Immature natural killer cell (primary cell): Measurements from ENCODE around the gene BAZ1A. TPM values are rescaled to one million over a fixed set of nuclear protein-coding genes. Genes with fewer than 3 reads are reported as not detected.
"Not testable (repeated sequence)": the region's sequence is repeated elsewhere in the genome, so short reads cannot be mapped to it uniquely, and the experiment has no call there.

Experiments used
- DNase-seq, 3 donors: peaks; one replicate each; pipeline ENCODE4 v3.0.0; 2022; ENCODE audit warnings: mixed read lengths in 1 of 3
- H3K27ac Mint-ChIP-seq, 6 donors: one replicate each; pipeline ENCODE4 v1.8.0; 2020; ENCODE audit warnings: mixed read lengths in 6 of 6, mild to moderate bottlenecking in 5 of 6, inconsistent platforms in 4 of 6, moderate library complexity in 3 of 6
- H3K27me3 Mint-ChIP-seq, 3 donors: one replicate each; pipeline ENCODE4 v1.8.0; 2020 to 2021; ENCODE audit warnings: low read depth in 3 of 3, mild to moderate bottlenecking in 3 of 3, mixed read lengths in 3 of 3, moderate library complexity in 3 of 3, inconsistent platforms in 1 of 3
- H3K36me3 Mint-ChIP-seq, 3 donors: one replicate each; pipeline ENCODE4 v1.8.0; 2020; ENCODE audit warnings: mixed read lengths in 3 of 3, inconsistent platforms in 2 of 3, mild to moderate bottlenecking in 2 of 3
- H3K4me1 Mint-ChIP-seq, 2 donors: one replicate each; pipeline ENCODE4 v1.8.0; 2020; ENCODE audit warnings: inconsistent platforms in 2 of 2, mild to moderate bottlenecking in 2 of 2, mixed read lengths in 2 of 2, moderate library complexity in 1 of 2
- H3K4me3 Mint-ChIP-seq, 5 donors: one replicate each; pipeline ENCODE4 v1.8.0; 2020; ENCODE audit warnings: mild to moderate bottlenecking in 5 of 5, mixed read lengths in 5 of 5, inconsistent platforms in 3 of 5, moderate library complexity in 3 of 5
- H3K9me3 Mint-ChIP-seq, 6 donors: one replicate each; pipeline ENCODE4 v1.8.0; 2020; ENCODE audit warnings: mild to moderate bottlenecking in 6 of 6, mixed read lengths in 6 of 6, inconsistent platforms in 4 of 6, moderate library complexity in 3 of 6
- polyA plus RNA-seq, 3 donors: library from polyadenylated mRNA; unstranded; fragments of 300-500 nt; fragmentation: Illumina TruSeq; gene quantifications; one replicate each; pipeline ENCODE4 v1.2.3, GENCODE V29; 2021

BAZ1A gene
- polyA plus RNA-seq, 3 donors from 2014 or later: 4.0 to 17.6 (median 8.3) TPM

DNA sequence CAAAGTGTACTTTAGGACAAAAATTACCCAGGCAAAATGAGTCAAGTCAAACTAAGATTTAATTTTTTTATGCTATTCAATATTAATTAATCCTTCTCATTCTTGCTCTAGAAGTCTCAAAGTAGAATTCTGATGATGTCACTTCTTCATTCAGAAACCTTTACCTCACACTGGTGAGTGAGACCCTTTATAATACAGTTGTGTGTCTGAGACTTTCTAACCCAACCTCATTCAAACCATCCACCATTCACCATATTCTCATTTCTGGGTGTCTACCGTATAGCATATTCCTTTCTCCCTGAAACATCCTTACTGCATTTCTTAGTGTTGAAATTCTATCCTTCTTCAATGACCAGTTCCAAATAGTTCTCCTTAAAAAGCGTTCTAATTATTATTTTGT, 119.9 kb downstream of the BAZ1A start:
- Mint-ChIP-seq H3K27me3 (peaks cover 0 to 2% (median 0%) of the 10 kb centered on the region in 3 donors), H3K9me3 (no peaks in the 10 kb centered on the region), H3K36me3 (peaks cover 0 to 27% (median 12%) of the 10 kb centered on the region in 3 donors), H3K4me3 (no peak overlapping the region), H3K4me1 (no peaks in the 10 kb centered on the region), H3K27ac (peak overlapping the region in 4 of 6 donors; percentile 1 to 58 (median 14))
- DNase-seq: no peak

DNA sequence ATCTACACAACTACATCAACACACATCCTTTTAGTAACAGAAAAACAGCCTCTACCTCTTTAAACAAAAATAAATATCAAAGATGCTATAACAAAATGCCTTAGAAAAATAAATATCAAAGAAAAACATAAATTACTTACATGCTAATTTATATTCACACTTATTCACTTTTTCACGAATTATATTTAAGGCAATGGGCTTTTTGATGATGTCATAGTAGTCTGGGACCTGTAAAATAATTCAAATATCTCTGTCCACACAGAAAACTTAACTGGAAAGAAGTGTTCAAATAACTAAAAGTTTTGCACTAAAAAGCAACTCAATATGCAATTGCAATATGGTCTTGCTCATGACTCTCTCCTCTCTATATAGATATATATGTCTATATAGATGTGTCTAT, 120.5 kb downstream of the BAZ1A start:
- no peak for DNase-seq
- Mint-ChIP-seq H3K27ac (peak overlapping the region in 4 of 6 donors; percentile 39 to 75 (median 46)), H3K27me3 (peaks cover 0 to 2% (median 0%) of the 10 kb centered on the region in 3 donors), H3K36me3 (peaks cover 0 to 23% (median 12%) of the 10 kb centered on the region in 3 donors), H3K4me1 (no peaks in the 10 kb centered on the region), H3K4me3 (no peak overlapping the region), H3K9me3 (no peaks in the 10 kb centered on the region)

DNA sequence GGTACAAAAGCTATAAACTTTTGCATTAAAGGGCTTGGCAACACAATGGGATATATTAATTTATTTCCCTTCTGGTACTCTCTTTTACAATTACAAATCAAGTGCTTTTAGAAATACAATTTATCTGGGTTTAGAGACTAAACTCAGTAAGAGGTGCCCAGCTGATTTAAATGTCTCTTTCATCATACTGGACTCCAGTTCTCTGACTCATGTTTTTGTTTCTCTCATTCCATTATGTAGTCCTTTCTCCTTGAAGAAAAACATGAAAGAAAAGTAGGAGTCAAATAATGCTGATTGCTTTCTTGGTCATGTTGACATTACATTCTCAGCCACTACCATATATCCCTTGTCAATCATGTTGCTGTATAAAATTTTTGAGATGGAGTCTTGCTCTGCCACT, 124.5 kb downstream of the BAZ1A start:
- Mint-ChIP-seq H3K4me1 (peaks cover 5 to 6% of the 10 kb centered on the region in 2 donors), H3K27ac (peak overlapping the region in 1 of 6 donors; percentile 32), H3K9me3 (no peaks in the 10 kb centered on the region), H3K4me3 (no peak overlapping the region), H3K36me3 (peaks cover 0 to 13% (median 9%) of the 10 kb centered on the region in 3 donors), H3K27me3 (peaks cover 0 to 2% (median 0%) of the 10 kb centered on the region in 3 donors)
- DNase-seq: no peak

DNA sequence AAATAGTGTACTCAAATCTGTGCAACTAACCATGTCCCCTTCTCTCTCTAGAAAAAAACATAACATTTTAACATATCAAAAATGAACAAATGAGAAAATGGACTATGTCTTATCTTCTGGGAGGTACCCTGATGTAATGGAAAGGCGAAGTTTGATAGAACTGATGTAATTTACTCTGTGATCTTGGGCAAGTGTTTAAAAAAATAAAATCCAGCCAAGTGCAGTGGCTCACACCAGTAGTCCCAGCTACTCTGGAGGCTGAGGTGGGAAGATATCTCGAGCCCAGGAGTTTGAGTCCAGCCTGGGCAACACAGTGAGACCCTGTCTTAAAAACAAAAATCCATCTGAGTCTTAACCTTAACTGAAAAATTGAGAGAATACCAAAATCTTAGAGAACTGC, 124.9 kb downstream of the BAZ1A start:
- Mint-ChIP-seq H3K4me3 (no peak overlapping the region), H3K27ac (peak overlapping the region in 1 of 6 donors; percentile 32), H3K9me3 (no peaks in the 10 kb centered on the region), H3K36me3 (peaks cover 0 to 10% (median 9%) of the 10 kb centered on the region in 3 donors), H3K4me1 (peaks cover 5 to 7% of the 10 kb centered on the region in 2 donors), H3K27me3 (peaks cover 0 to 2% (median 0%) of the 10 kb centered on the region in 3 donors)
- no peak for DNase-seq

DNA sequence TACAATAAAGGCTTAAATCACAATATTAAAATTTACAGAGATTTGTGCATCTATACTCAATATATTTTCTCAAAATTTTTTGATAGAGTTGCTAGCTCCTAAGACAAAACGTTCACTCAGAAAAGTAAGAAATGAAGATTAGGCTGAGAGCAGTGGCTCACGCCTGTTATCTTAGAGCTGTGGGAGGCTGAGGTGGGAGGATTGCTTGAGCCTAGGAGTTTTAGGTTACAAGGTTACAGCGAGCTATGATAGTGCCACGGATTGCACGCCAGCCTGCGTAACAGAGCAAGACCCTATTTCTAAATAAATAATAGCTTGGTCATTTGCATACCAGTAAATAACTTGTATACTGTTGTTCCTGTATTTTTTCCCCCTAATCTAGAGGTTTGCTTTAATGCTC, 125.8 kb downstream of the BAZ1A start:
- Mint-ChIP-seq H3K27ac (no peak overlapping the region), H3K9me3 (no peaks in the 10 kb centered on the region), H3K4me3 (no peak overlapping the region), H3K36me3 (peaks cover 0 to 10% (median 9%) of the 10 kb centered on the region in 3 donors), H3K4me1 (peaks cover 6 to 7% of the 10 kb centered on the region in 2 donors), H3K27me3 (peaks cover 0 to 2% (median 0%) of the 10 kb centered on the region in 3 donors)
- no peak for DNase-seq

DNA sequence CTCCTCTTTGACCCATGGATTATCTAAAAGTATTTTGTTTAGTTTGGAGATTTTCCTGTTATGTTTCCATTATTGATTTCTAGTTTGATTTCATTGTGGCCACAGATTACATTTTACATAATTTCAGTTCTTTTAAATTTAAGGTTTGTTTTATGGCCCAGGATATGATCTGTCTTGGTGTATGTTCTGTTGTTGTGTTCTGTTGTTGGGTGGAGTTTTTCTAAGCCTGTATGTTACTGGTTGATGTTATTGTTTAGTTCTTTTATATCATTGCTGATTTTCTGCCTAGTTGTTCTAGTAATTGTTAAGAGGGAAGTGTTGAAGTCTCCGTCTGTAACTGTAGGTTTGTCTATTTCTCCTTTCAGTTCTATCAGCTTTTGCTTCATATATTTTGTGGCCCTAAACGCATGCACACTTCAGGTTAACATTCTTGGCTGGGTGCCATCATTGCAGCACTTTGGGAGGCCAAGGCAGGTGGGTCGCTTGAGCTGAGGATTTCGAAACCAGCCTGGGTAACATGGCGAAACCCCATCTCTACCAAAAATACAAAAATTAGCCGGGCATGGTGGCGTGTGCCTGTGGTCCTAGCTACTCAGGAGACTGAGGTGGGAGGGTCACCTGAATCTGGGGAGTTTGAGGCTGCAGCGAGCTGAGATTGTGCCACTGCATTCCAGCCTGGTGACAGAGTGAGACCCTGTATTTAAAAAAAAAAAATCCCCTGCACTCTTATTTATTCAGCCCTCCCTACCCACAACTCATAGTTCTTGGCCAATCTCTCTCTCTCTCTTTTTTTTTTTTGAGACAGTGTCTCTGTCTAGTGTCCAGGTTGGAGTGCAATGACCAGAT, 132.7 kb downstream of the BAZ1A start:
- peak overlapping the region in 3 of 5 donors; percentile 1 to 60 (median 3) for H3K4me3 Mint-ChIP-seq

DNA sequence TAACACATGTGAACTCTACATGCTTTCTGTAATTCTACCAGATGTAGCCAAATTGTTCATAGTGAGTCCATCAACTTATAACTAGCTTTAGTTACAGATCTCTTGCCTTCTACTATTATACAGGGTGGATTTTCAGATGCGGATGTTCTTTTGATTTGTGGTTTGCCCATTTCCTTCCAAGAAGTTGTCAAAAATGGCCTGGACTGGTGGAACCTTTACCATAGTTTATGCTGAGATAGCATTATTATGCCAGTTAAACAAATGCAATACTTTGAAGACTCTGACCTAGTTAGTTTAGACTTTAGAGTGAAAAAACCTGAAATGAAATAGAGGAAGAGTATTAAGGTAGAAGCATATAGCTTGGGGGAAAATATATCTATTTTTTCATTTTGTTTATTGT, 133.3 kb downstream of the BAZ1A start:
- Mint-ChIP-seq H3K27me3 (peaks cover 0 to 4% (median 0%) of the 10 kb centered on the region in 3 donors), H3K36me3 (no peaks in the 10 kb centered on the region), H3K27ac (peak overlapping the region; percentile 3 to 75 (median 54)), H3K9me3 (no peaks in the 10 kb centered on the region), H3K4me3 (peak overlapping the region; percentile 1 to 70 (median 53)), H3K4me1 (peaks cover 30 to 31% of the 10 kb centered on the region in 2 donors)
- DNase-seq: peak; percentile 5 to 31 (median 17)

More for the DNA sequence above, 132.7 kb downstream of the BAZ1A start:
- H3K36me3 Mint-ChIP-seq: no peaks in the 10 kb centered on the region
- H3K9me3 Mint-ChIP-seq: no peaks in the 10 kb centered on the region
- peaks cover 0 to 4% (median 0%) of the 10 kb centered on the region in 3 donors for H3K27me3 Mint-ChIP-seq
- no peak for DNase-seq
- H3K27ac Mint-ChIP-seq: peak overlapping the region; percentile 3 to 75 (median 60)
- peaks cover 30 to 31% of the 10 kb centered on the region in 2 donors for H3K4me1 Mint-ChIP-seq

DNA sequence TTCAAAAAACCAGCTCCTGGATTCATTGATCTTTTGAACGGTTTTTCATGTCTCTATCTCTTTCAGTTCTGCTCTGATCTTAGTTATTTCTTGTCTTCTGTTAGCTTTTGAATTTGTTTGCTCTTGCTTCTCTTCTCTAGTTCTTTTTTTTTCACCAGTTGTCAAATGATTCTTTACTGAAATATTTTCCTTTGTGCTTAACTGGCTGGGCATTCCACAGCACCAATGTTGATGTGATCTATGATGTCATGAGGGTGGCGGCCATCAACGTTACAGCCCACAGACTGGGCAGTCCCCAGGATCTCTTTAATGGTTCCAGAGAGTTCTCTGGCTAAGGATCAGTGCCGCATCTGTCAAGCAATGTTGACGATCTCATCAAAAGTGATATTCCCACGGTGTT, 135.0 kb downstream of the BAZ1A start:
- H3K36me3 Mint-ChIP-seq, H3K9me3 Mint-ChIP-seq, DNase-seq, H3K4me3 Mint-ChIP-seq, H3K27me3 Mint-ChIP-seq, H3K27ac Mint-ChIP-seq: not testable (repeated sequence)
- H3K4me1 Mint-ChIP-seq: peaks cover 23 to 26% of the 10 kb centered on the region in 2 donors

DNA sequence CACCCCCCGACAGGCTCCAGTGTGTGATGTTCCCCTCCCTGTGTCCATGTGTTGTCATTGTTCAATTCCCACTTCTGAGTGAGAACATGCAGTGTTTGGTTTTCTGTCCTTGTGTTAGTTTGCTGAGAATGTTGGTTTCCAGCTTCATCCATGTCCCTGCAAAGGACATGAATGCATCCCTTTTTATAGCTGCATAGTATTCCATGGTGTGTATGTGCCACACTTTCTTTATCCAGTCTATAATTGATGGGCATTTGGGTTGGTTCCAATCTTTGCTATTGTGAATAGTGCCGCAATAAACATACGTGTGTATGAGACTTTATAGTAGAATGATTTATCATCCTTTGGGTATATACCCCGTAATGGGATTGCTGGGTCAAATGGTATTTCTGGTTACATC, 138.1 kb downstream of the BAZ1A start:
- H3K27ac Mint-ChIP-seq, H3K9me3 Mint-ChIP-seq, H3K36me3 Mint-ChIP-seq, H3K4me3 Mint-ChIP-seq, H3K27me3 Mint-ChIP-seq, DNase-seq: not testable (repeated sequence)
- peaks cover 12% of the 10 kb centered on the region in 2 donors for H3K4me1 Mint-ChIP-seq

DNA sequence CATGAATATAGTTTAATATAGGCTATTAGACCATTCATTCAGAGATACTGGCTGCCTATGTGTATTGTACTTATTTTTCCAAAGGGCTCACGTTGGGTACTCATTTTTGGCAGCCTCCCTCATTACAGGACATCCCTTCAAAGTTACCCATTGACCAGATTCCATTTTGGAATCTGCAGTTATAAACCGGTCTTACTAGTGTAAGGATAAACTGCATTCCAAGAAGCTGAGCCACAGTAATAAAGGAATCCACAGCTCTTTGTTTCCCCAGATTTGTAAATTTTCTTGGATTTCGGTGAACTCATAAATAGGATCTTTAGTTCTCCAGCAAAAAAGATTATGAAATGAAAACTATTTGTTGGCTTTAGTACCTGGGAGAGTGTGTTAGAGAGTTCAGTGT, 141.9 kb downstream of the BAZ1A start:
- H3K27me3 Mint-ChIP-seq: peaks cover 0 to 5% (median 2%) of the 10 kb centered on the region in 3 donors
- H3K36me3 Mint-ChIP-seq: no peaks in the 10 kb centered on the region
- H3K4me1 Mint-ChIP-seq: no peaks in the 10 kb centered on the region
- DNase-seq: no peak
- H3K27ac Mint-ChIP-seq: no peak overlapping the region
- H3K9me3 Mint-ChIP-seq: no peaks in the 10 kb centered on the region
- H3K4me3 Mint-ChIP-seq: no peak overlapping the region

DNA sequence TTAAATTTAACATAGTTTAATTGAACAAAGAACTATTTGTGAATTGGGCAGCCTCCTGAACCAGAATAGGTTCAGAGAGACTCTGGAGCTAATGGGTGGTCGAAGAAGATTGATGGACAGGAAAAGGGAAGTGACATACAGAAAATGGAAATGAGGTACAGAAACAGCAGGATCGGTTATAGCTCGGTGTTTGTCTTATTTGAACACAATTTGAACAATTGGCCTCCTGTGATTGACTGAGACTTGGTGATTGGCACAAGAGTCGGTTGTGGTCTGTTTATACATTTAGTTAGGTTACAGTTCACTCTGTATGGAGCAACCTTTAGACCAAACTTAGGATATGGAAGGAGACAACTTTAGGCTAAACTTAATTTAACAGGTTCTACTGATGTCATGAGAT, 142.4 kb downstream of the BAZ1A start:
- Mint-ChIP-seq H3K36me3 (no peaks in the 10 kb centered on the region), H3K4me1 (no peaks in the 10 kb centered on the region), H3K27ac (no peak overlapping the region), H3K4me3 (no peak overlapping the region), H3K9me3 (no peaks in the 10 kb centered on the region), H3K27me3 (peaks cover 0 to 5% (median 2%) of the 10 kb centered on the region in 3 donors)
- no peak for DNase-seq

DNA sequence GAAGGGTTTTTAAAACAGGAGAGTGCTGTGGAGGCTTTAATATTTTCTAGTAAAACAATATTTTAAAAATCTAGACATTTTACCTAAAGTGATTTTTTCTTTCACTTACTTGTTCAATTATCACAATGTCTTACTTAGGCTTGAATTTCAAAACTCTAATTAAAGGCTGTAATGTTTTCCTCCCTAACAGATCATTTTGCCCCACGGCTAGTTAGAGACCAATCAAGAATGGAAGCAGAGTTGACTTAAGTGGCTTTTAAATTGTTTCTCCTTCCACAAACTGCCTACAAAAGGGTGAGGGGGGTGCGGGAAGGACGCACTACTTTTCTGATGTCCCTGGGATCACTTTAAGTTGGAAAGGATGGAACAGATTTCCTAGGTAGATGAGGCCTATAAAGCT, 151.3 kb downstream of the BAZ1A start:
- Mint-ChIP-seq H3K27me3 (peaks cover 2 to 5% (median 2%) of the 10 kb centered on the region in 3 donors), H3K4me1 (peaks cover 0 to 3% of the 10 kb centered on the region in 2 donors), H3K27ac (no peak overlapping the region), H3K9me3 (no peaks in the 10 kb centered on the region), H3K36me3 (no peaks in the 10 kb centered on the region), H3K4me3 (no peak overlapping the region)
- DNase-seq: no peak

DNA sequence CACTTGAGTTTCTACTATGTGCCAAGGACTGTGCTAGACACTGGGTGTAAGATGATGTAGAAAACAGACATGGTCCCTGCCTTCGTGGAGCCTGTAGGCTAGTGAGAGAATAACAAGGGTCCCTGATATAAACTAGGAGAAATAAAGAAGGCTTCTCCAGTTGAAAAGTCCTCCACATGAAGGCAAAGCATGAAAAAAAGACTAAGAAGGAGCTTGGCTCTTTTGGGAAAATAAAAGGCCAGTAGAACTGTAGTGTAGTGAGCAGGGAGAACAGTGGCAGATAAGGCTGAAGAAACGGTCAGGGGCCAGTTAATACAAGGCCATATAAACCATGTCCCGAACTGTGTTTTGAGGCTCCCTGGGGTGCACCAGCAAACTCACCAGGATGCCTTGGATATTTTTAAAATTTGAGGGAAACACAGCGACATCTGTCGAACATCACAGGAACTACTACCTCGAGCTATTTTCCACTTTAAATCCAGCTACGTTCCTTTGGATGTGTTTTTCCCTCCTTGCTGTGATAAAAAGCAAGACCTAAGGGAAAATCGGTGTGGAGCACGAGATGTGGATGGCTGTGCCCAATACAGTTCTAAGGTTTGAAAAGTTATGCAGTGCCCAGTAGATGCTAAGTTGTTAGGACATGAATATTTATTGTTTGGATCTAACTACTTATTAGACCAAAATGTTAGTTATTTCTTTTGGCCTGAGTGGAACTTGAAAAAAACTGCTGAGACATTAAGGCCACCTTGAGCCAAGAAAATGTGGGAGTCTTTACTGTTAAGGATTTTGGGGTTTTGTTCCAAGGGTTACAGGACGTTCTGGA, 152.2 kb downstream of the BAZ1A start:
- Mint-ChIP-seq H3K4me1 (peaks cover 0 to 3% of the 10 kb centered on the region in 2 donors), H3K36me3 (no peaks in the 10 kb centered on the region), H3K27me3 (peaks cover 2 to 5% (median 4%) of the 10 kb centered on the region in 3 donors), H3K27ac (no peak overlapping the region), H3K9me3 (no peaks in the 10 kb centered on the region), H3K4me3 (peak overlapping the region in 1 of 5 donors; percentile 42)
- DNase-seq: peak; percentile 26 to 40 (median 37)

DNA sequence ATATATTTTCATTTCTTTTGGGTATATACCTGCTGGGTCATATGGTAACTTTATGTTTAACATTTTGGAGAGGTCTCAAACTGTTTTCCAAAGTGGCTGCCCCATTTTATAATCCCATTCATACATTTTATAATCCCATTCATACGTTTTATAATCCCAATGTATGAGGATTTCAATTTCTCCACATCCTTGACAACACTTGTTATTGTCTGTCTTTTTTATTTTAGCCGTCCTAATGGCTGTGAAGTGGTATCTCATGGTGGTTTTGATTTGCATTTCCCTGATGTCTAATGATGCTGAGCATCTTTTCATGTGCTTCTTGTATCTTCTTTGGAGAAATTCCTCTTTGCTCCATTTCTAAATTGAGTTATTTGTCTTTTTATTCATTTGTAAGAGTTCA, 154.0 kb downstream of the BAZ1A start:
- H3K4me1 Mint-ChIP-seq: peaks cover 0 to 3% of the 10 kb centered on the region in 2 donors
- H3K4me3 Mint-ChIP-seq: no peak overlapping the region
- no peaks in the 10 kb centered on the region for H3K9me3 Mint-ChIP-seq
- no peaks in the 10 kb centered on the region for H3K36me3 Mint-ChIP-seq
- DNase-seq: no peak
- H3K27ac Mint-ChIP-seq: no peak overlapping the region
- H3K27me3 Mint-ChIP-seq: peaks cover 2 to 5% (median 3%) of the 10 kb centered on the region in 3 donors
